A673 (cell line): ENCODE results near the gene PAPOLA.

Experiments used
- EZH2 ChIP-seq: fragments of 200-600 bp; sonication (generic); IDR thresholded peaks from 2 replicates; pipeline ENCODE4 v1.6.1; 2017; ENCODE audit warnings: borderline replicate concordance, low read depth, mild to moderate bottlenecking, mixed read lengths, antibody characterized with exemption, low read length; ENCODE audit not compliant: poor library complexity, severe bottlenecking
- TF ChIP-seq, protein P1 (sequence below): fragments of 300-800, 200-600 bp; sonication (generic); conservative IDR thresholded peaks from 2 replicates; pipeline ENCODE4 v1.5.1; 2017; ENCODE audit warnings: low read depth, mild to moderate bottlenecking, antibody characterized with exemption, low read length, moderate library complexity, mixed read lengths

GRCh38 chr14:96501740-96502620 is at the start of gene PAPOLA:
- TF ChIP-seq, protein P1, sequence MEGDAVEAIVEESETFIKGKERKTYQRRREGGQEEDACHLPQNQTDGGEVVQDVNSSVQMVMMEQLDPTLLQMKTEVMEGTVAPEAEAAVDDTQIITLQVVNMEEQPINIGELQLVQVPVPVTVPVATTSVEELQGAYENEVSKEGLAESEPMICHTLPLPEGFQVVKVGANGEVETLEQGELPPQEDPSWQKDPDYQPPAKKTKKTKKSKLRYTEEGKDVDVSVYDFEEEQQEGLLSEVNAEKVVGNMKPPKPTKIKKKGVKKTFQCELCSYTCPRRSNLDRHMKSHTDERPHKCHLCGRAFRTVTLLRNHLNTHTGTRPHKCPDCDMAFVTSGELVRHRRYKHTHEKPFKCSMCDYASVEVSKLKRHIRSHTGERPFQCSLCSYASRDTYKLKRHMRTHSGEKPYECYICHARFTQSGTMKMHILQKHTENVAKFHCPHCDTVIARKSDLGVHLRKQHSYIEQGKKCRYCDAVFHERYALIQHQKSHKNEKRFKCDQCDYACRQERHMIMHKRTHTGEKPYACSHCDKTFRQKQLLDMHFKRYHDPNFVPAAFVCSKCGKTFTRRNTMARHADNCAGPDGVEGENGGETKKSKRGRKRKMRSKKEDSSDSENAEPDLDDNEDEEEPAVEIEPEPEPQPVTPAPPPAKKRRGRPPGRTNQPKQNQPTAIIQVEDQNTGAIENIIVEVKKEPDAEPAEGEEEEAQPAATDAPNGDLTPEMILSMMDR: no peak
- TF ChIP-seq EZH2: no peak
